Measurements from ENCODE around the gene EMP1.

Gene EMP1

DNA sequence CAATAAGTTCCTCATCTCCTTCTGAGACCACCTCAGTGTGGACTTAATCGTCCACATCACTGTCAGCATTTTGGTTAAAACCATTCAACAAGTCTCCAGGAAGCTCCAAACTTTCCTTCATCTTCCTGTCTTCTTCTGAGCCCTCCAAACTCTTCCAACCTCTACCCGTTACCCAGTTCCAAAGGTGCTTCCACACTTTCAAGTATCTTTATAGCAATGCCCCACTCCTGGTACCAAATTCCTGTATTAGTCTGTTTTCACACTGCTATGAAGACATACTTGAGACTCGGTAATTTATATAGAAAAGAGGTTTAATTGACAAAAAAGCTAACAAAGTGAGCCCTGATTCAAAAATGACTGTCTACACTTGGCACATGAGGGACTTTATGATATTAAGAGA lies 22.8 kb downstream of the EMP1 start:
- H3K14ac ChIP-seq (ENCODE audit: low read length), result no peak overlapping the region
- no peak for DNase-seq
- no peak overlapping the region for H4K8ac ChIP-seq (ENCODE audit: low read depth, low read length)
- no peak overlapping the region for H2BK12ac ChIP-seq (ENCODE audit: low read length)
- no CpG with 5 or more reads among the region's 3 CpGs for WGBS (ENCODE audit: extremely low coverage, insufficient coverage, insufficient read length)
- no peaks in the 10 kb centered on the region for H3K9me3 ChIP-seq (ENCODE audit: insufficient read depth, low read depth, low read length)
- H3K9ac ChIP-seq (ENCODE audit: low read length), result no peak overlapping the region
- H2AFZ ChIP-seq (ENCODE audit: insufficient read depth, low read length, poor library complexity), result no peak overlapping the region
- H3K18ac ChIP-seq (ENCODE audit: low read length), result no peak overlapping the region
- no peaks in the 10 kb centered on the region for H3K79me2 ChIP-seq (ENCODE audit: control insufficient read depth, insufficient read depth, low read length, poor library complexity)
- H2AK5ac ChIP-seq (ENCODE audit: low read length), result no peak overlapping the region
- H3K4me2 ChIP-seq (ENCODE audit: low read length), result no peak overlapping the region
- H2BK120ac ChIP-seq (ENCODE audit: insufficient read depth, low read length, poor library complexity), result no peak overlapping the region
- no peak overlapping the region for H3K4me3 ChIP-seq (ENCODE audit: low read depth, low read length)
- no peak overlapping the region for H3K4ac ChIP-seq (ENCODE audit: low read depth, low read length)
- H3K79me1 ChIP-seq (ENCODE audit: low read length), result no peaks in the 10 kb centered on the region
- H4K91ac ChIP-seq (ENCODE audit: low read depth, low read length), result no peak overlapping the region
- H3K27me3 ChIP-seq (ENCODE audit: insufficient read depth, low read length), result no peaks in the 10 kb centered on the region
- no peak overlapping the region for H3K27ac ChIP-seq (ENCODE audit: low read depth, low read length)
- no peak overlapping the region for H3K23ac ChIP-seq (ENCODE audit: low read length)
- no peak overlapping the region for H4K12ac ChIP-seq (ENCODE audit: low read depth, low read length)
- H3K36me3 ChIP-seq (ENCODE audit: control insufficient read depth in 1 of 2, insufficient read depth in 2 of 2, low read length in 2 of 2), result no peaks in the 10 kb centered on the region
- H3K4me1 ChIP-seq (ENCODE audit: control insufficient read depth in 1 of 2, insufficient read depth in 2 of 2, low read length in 2 of 2), result peaks cover 5% of the 10 kb centered on the region in 2 experiments
- H2BK5ac ChIP-seq (ENCODE audit: low read depth, low read length, poor library complexity), result no peak overlapping the region

DNA sequence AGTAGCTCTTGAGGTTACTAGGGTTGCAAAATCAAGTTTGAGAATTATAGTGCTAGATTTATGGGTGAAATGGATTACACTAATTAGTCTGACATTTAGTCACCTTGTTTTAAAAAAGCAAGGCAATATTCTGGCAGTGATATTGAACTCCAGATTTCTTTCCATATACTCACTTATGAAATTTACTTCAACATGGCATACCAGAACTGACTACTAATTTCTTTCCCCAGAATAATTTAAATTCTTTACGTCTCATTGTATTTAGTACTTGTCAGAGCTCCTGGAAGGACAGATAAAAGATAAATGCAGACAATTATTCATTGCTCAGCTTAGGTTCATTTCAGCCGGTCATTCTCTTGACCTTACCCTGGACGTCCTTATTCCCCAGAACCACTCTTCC lies 24.3 kb downstream of the EMP1 start:
- Histone ChIP-seq H2BK5ac (ENCODE audit: low read depth, low read length, poor library complexity) (no peak overlapping the region), H3K79me1 (ENCODE audit: low read length) (no peaks in the 10 kb centered on the region), H3K27ac (ENCODE audit: low read depth, low read length) (no peak overlapping the region), H3K4me2 (ENCODE audit: low read length) (no peak overlapping the region), H4K91ac (ENCODE audit: low read depth, low read length) (no peak overlapping the region), H3K23ac (ENCODE audit: low read length) (no peak overlapping the region), H3K4ac (ENCODE audit: low read depth, low read length) (no peak overlapping the region), H4K8ac (ENCODE audit: low read depth, low read length) (no peak overlapping the region), H3K4me3 (ENCODE audit: low read depth, low read length) (no peak overlapping the region), H3K4me1 (ENCODE audit: control insufficient read depth in 1 of 2, insufficient read depth in 2 of 2, low read length in 2 of 2) (peaks cover 0 to 2% of the 10 kb centered on the region in 2 experiments), H2BK12ac (ENCODE audit: low read length) (no peak overlapping the region), H3K18ac (ENCODE audit: low read length) (no peak overlapping the region), H3K9me3 (ENCODE audit: insufficient read depth, low read depth, low read length) (no peaks in the 10 kb centered on the region), H2AK5ac (ENCODE audit: low read length) (no peak overlapping the region), H3K9ac (ENCODE audit: low read length) (no peak overlapping the region), H3K36me3 (ENCODE audit: control insufficient read depth in 1 of 2, insufficient read depth in 2 of 2, low read length in 2 of 2) (no peaks in the 10 kb centered on the region), H3K27me3 (ENCODE audit: insufficient read depth, low read length) (no peaks in the 10 kb centered on the region), H2AFZ (ENCODE audit: insufficient read depth, low read length, poor library complexity) (no peak overlapping the region), H3K14ac (ENCODE audit: low read length) (no peak overlapping the region), H4K12ac (ENCODE audit: low read depth, low read length) (no peak overlapping the region), H2BK120ac (ENCODE audit: insufficient read depth, low read length, poor library complexity) (no peak overlapping the region), H3K79me2 (ENCODE audit: control insufficient read depth, insufficient read depth, low read length, poor library complexity) (no peaks in the 10 kb centered on the region)
- peak; percentile 31 to 82 for DNase-seq
- WGBS (ENCODE audit: extremely low coverage, insufficient coverage, insufficient read length), result no CpG with 5 or more reads among the region's 3 CpGs

DNA sequence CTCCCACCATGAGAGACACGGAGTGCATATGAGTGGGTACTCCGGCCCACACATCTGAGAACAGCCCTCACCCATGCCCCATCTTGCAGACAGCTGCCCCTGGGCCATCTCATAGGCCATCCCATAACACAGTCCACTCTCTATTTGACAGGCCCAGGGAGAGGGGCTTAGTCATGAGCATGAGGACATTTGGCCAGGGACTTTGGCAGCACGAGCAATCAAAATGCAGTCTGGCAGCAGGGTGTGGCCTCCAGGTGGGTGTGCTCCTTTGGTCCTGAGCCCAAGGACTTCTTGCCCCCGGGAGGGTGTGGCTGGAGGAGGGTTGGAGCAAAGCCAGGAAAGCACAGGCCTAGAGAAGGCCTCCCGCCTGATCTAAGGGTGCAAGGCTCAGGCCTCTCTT lies 25.6 kb downstream of the EMP1 start:
- Histone ChIP-seq H3K36me3 (ENCODE audit: control insufficient read depth in 1 of 2, insufficient read depth in 2 of 2, low read length in 2 of 2) (no peaks in the 10 kb centered on the region), H3K4me2 (ENCODE audit: low read length) (no peak overlapping the region), H3K4me3 (ENCODE audit: low read depth, low read length) (no peak overlapping the region), H3K4me1 (ENCODE audit: control insufficient read depth in 1 of 2, insufficient read depth in 2 of 2, low read length in 2 of 2) (peaks cover 0 to 2% of the 10 kb centered on the region in 2 experiments), H3K18ac (ENCODE audit: low read length) (no peak overlapping the region), H2BK5ac (ENCODE audit: low read depth, low read length, poor library complexity) (no peak overlapping the region), H3K79me1 (ENCODE audit: low read length) (no peaks in the 10 kb centered on the region), H3K27me3 (ENCODE audit: insufficient read depth, low read length) (no peaks in the 10 kb centered on the region), H2AK5ac (ENCODE audit: low read length) (no peak overlapping the region), H3K14ac (ENCODE audit: low read length) (peak overlapping the region; percentile 38), H3K4ac (ENCODE audit: low read depth, low read length) (no peak overlapping the region), H3K79me2 (ENCODE audit: control insufficient read depth, insufficient read depth, low read length, poor library complexity) (no peaks in the 10 kb centered on the region), H4K91ac (ENCODE audit: low read depth, low read length) (peak overlapping the region; percentile 43), H4K8ac (ENCODE audit: low read depth, low read length) (no peak overlapping the region), H2BK12ac (ENCODE audit: low read length) (peak overlapping the region; percentile 17), H3K9me3 (ENCODE audit: insufficient read depth, low read depth, low read length) (no peaks in the 10 kb centered on the region), H2BK120ac (ENCODE audit: insufficient read depth, low read length, poor library complexity) (no peak overlapping the region), H3K23ac (ENCODE audit: low read length) (no peak overlapping the region), H3K27ac (ENCODE audit: low read depth, low read length) (no peak overlapping the region), H4K12ac (ENCODE audit: low read depth, low read length) (no peak overlapping the region), H2AFZ (ENCODE audit: insufficient read depth, low read length, poor library complexity) (no peak overlapping the region), H3K9ac (ENCODE audit: low read length) (no peak overlapping the region)
- no peak for DNase-seq
- WGBS (ENCODE audit: extremely low coverage, insufficient coverage, insufficient read length), result no CpG with 5 or more reads among the region's 5 CpGs

DNA sequence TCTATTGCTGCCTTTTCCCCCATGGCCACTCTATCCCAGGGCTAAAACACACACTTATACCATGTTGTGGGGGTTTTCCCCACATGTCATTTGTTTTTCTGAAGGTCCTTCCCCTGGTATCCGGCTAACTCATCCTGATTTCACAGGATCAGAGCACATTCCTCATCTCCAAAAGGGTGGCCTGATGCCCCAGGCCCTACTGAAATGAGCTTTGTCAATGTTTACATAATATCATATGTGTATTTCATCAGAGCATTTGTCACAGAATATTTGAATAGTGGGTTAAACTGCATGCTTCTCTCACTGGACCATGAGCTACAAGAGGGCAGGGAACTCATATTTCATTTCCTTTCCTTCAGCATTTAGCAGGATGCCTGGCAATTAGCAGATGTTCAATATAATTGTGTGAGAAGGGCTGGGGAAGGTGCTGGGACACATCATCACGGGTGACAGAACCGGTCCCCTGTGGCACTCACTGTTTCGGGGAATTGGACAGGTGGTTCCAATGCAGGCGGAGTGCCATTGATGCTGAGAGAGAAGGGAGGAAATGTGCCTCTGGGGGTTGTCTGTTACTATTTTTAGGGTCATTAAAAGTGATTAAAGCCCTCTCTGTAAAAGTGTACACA lies 26.8 kb downstream of the EMP1 start:
- H3K4me1 ChIP-seq (ENCODE audit: control insufficient read depth in 1 of 2, insufficient read depth in 2 of 2, low read length in 2 of 2), result peaks cover 0 to 2% of the 10 kb centered on the region in 2 experiments
- no peaks in the 10 kb centered on the region for H3K36me3 ChIP-seq (ENCODE audit: control insufficient read depth in 1 of 2, insufficient read depth in 2 of 2, low read length in 2 of 2)
- no peak overlapping the region for H2AK5ac ChIP-seq (ENCODE audit: low read length)
- no peak overlapping the region for H3K23ac ChIP-seq (ENCODE audit: low read length)
- no CpG with 5 or more reads among the region's 5 CpGs for WGBS (ENCODE audit: extremely low coverage, insufficient coverage, insufficient read length)
- H3K4me2 ChIP-seq (ENCODE audit: low read length), result no peak overlapping the region
- H3K79me2 ChIP-seq (ENCODE audit: control insufficient read depth, insufficient read depth, low read length, poor library complexity), result no peaks in the 10 kb centered on the region
- H3K27ac ChIP-seq (ENCODE audit: low read depth, low read length), result no peak overlapping the region
- no peak overlapping the region for H4K12ac ChIP-seq (ENCODE audit: low read depth, low read length)
- H2AFZ ChIP-seq (ENCODE audit: insufficient read depth, low read length, poor library complexity), result no peak overlapping the region
- H3K4ac ChIP-seq (ENCODE audit: low read depth, low read length), result no peak overlapping the region
- H4K91ac ChIP-seq (ENCODE audit: low read depth, low read length), result no peak overlapping the region
- no peak overlapping the region for H2BK120ac ChIP-seq (ENCODE audit: insufficient read depth, low read length, poor library complexity)
- H3K14ac ChIP-seq (ENCODE audit: low read length), result no peak overlapping the region
- H3K9me3 ChIP-seq (ENCODE audit: insufficient read depth, low read depth, low read length), result no peaks in the 10 kb centered on the region
- H3K18ac ChIP-seq (ENCODE audit: low read length), result no peak overlapping the region
- no peak overlapping the region for H4K8ac ChIP-seq (ENCODE audit: low read depth, low read length)
- H3K9ac ChIP-seq (ENCODE audit: low read length), result no peak overlapping the region
- no peak overlapping the region for H2BK12ac ChIP-seq (ENCODE audit: low read length)
- H2BK5ac ChIP-seq (ENCODE audit: low read depth, low read length, poor library complexity), result no peak overlapping the region
- peak; percentile 91 to 95 for DNase-seq
- no peak overlapping the region for H3K4me3 ChIP-seq (ENCODE audit: low read depth, low read length)
- no peaks in the 10 kb centered on the region for H3K79me1 ChIP-seq (ENCODE audit: low read length)
- no peaks in the 10 kb centered on the region for H3K27me3 ChIP-seq (ENCODE audit: insufficient read depth, low read length)
